Fibroblast of lung (primary cell): ENCODE data around the gene IL17REL.

Experiments used
- CTCF ChIP-seq, 2 donors: IDR thresholded peaks in 1 of 2; conservative IDR thresholded peaks in 1 of 2; 1 replicate in 1 of 2; 2 replicates in 1 of 2; pipeline ENCODE4 v1.5.1; 2011 to 2012; ENCODE audit warnings: low read length in 2 of 2, control low read depth in 1 of 2, inconsistent platforms in 1 of 2, low read depth in 1 of 2, mild to moderate bottlenecking in 1 of 2
- EZH2 ChIP-seq: IDR thresholded peaks from 2 replicates; pipeline ENCODE4 v1.5.1; 2012; ENCODE audit warnings: low read length, control low read depth, mild to moderate bottlenecking; ENCODE audit errors: missing control alignments

- TF ChIP-seq CTCF (conservative IDR thresholded peaks at IDR 0.05 in 1 of 2, IDR thresholded peaks at IDR 0.05 in 1 of 2; ENCODE audit: low read depth in 1 of 2, low read length in 2 of 2) (no peak), EZH2 (no peak)
Observed at GRCh38 chr22:50046481-50047245, 34.1 kb upstream of the IL17REL start.
